HepG2 (cell line): Measurements from ENCODE around the gene TMEM14A. TPM values are rescaled to one million over a fixed set of nuclear protein-coding genes. Genes with fewer than 3 reads are reported as not detected.

Experiments
- BCL6 ChIP-seq: IDR thresholded peaks from 2 replicates; pipeline ENCODE4 v1.6.1; 2016; ENCODE audit warnings: missing genetic modification reagents, missing compliant biosample characterization
- BRCA1 ChIP-seq: sonication (generic); formaldehyde crosslinking; IDR thresholded peaks from 2 replicates; pipeline ENCODE4 v1.4.0; 2020; ENCODE audit warnings: missing genetic modification reagents
- CBFB ChIP-seq: sonication (generic); formaldehyde crosslinking; IDR thresholded peaks from 2 replicates; pipeline ENCODE4 v1.4.0; 2020; ENCODE audit warnings: missing genetic modification reagents
- CEBPB ChIP-seq: IDR thresholded peaks from 2 replicates; pipeline ENCODE4 v1.6.1; 2011; ENCODE audit warnings: low read depth, low read length, improper control_type of control experiment, borderline replicate concordance
- DPF2 ChIP-seq: sonication (generic); formaldehyde crosslinking; IDR thresholded peaks from 2 replicates; pipeline ENCODE4 v1.4.0; 2020; ENCODE audit warnings: mild to moderate bottlenecking, low read depth, missing genetic modification reagents, borderline replicate concordance
- ETV6 ChIP-seq: sonication (generic); formaldehyde crosslinking; conservative IDR thresholded peaks from 2 replicates; pipeline ENCODE4 v1.4.0; 2020; ENCODE audit warnings: missing genetic modification reagents
- HOXA9 ChIP-seq: sonication (generic); formaldehyde crosslinking; IDR thresholded peaks from 2 replicates; pipeline ENCODE4 v1.8.1; 2022; ENCODE audit warnings: missing genetic modification reagents, mild to moderate bottlenecking, moderate library complexity, borderline replicate concordance
- NCOR1 ChIP-seq: fragments of 200-600 bp; sonication (generic); IDR thresholded peaks from 2 replicates; pipeline ENCODE4 v1.7.0; 2017; ENCODE audit warnings: antibody characterized with exemption, low read length, borderline replicate concordance
- PHF20 ChIP-seq: sonication (generic); formaldehyde crosslinking; IDR thresholded peaks from 2 replicates; pipeline ENCODE4 v1.5.0; 2020; ENCODE audit warnings: mild to moderate bottlenecking, missing genetic modification reagents
- POLR2G ChIP-seq: fragments of 200-400 bp; formaldehyde crosslinking; IDR thresholded peaks from 2 replicates; pipeline ENCODE4 v1.6.1; 2018; ENCODE audit warnings: mild to moderate bottlenecking, low read depth, low read length, moderate library complexity
- SAP130 ChIP-seq: IDR thresholded peaks from 2 replicates; pipeline ENCODE4 v1.6.1; 2016; ENCODE audit warnings: low read depth
- SMAD3 ChIP-seq: sonication (generic); formaldehyde crosslinking; IDR thresholded peaks from 2 replicates; pipeline ENCODE4 v1.4.0; 2020; ENCODE audit warnings: missing genetic modification reagents
- SPEN ChIP-seq: sonication (generic); formaldehyde crosslinking; IDR thresholded peaks from 2 replicates; pipeline ENCODE4 v1.5.1; 2020; ENCODE audit warnings: low read depth, mild to moderate bottlenecking, missing genetic modification reagents
- SUZ12 ChIP-seq: fragments of 150-350 bp; IDR thresholded peaks from 2 replicates; pipeline ENCODE4 v1.6.1; 2014; ENCODE audit warnings: low read depth, low read length
- ZIK1 ChIP-seq: sonication (generic); formaldehyde crosslinking; IDR thresholded peaks from 2 replicates; pipeline ENCODE4 v1.5.0; 2020; ENCODE audit warnings: mild to moderate bottlenecking, low read depth, missing genetic modification reagents, borderline replicate concordance
- ZNF33A ChIP-seq: sonication (generic); formaldehyde crosslinking; IDR thresholded peaks from 2 replicates; pipeline ENCODE4 v1.5.1; 2020; ENCODE audit warnings: missing genetic modification reagents, mild to moderate bottlenecking, moderate library complexity, borderline replicate concordance
- ZNF496 ChIP-seq: sonication (generic); formaldehyde crosslinking; IDR thresholded peaks from 2 replicates; pipeline ENCODE4 v1.8.1; 2023; ENCODE audit warnings: mild to moderate bottlenecking, moderate library complexity, missing genetic modification reagents; ENCODE audit not compliant: insufficient replicate concordance
- ZNF607 ChIP-seq: sonication (generic); formaldehyde crosslinking; IDR thresholded peaks from 2 replicates; pipeline ENCODE4 v1.5.1; 2020; ENCODE audit warnings: missing genetic modification reagents, mild to moderate bottlenecking, borderline replicate concordance
- ZNF644 ChIP-seq: IDR thresholded peaks from 2 replicates; pipeline ENCODE4 v1.6.1; 2016; ENCODE audit warnings: low read depth
- ZNF746 ChIP-seq: sonication (generic); formaldehyde crosslinking; IDR thresholded peaks from 2 replicates; pipeline ENCODE4 v1.8.0; 2022; ENCODE audit warnings: mild to moderate bottlenecking, missing genetic modification reagents
- ZNF772 ChIP-seq: sonication (generic); formaldehyde crosslinking; IDR thresholded peaks from 2 replicates; pipeline ENCODE4 v1.5.0; 2020; ENCODE audit warnings: mild to moderate bottlenecking, missing genetic modification reagents
- ZNF782 ChIP-seq: sonication (generic); formaldehyde crosslinking; IDR thresholded peaks from 2 replicates; pipeline ENCODE4 v1.4.0; 2020; ENCODE audit warnings: missing genetic modification reagents, mild to moderate bottlenecking, borderline replicate concordance
- ZNF850 ChIP-seq: sonication (generic); formaldehyde crosslinking; conservative IDR thresholded peaks from 2 replicates; pipeline ENCODE4 v1.9.0; 2021; ENCODE audit warnings: mild to moderate bottlenecking, missing genetic modification reagents
- polyA plus RNA-seq, 8 experiments: library from polyadenylated mRNA; depleted of rRNA in 3 of 8; stranded (reverse) in 7 of 8; unstranded in 1 of 8; fragments of >200 nt; fragmentation: Illumina TruSeq in 4 of 8; extraction: Trizol in 4 of 8; gene quantifications; 2 replicates each; pipeline versions ENCODE4 v1.2.1 to v1.2.3, GENCODE V29; 2011 to 2016; ENCODE audit warnings: low read depth in 4 of 8, missing spikeins in 1 of 8, mixed read lengths in 1 of 8; ENCODE audit not compliant: insufficient read depth in 1 of 8
- total RNA-seq, 5 experiments: library from RNA; depleted of rRNA; stranded (reverse); fragments of >200 nt; fragmentation: Illumina TruSeq; extraction: Trizol; gene quantifications; 2 replicates each; pipeline ENCODE4 v1.2.3, GENCODE V29; 2016; ENCODE audit warnings: low read depth in 1 of 5
- TF ChIP-seq, protein P1 (sequence below): sonication (generic); formaldehyde crosslinking; IDR thresholded peaks from 2 replicates; pipeline ENCODE4 v1.5.0; 2020; ENCODE audit warnings: mild to moderate bottlenecking, missing genetic modification reagents
- TF ChIP-seq, protein P2 (sequence below): sonication (generic); formaldehyde crosslinking; IDR thresholded peaks from 2 replicates; pipeline ENCODE4 v1.4.0; 2020; ENCODE audit warnings: mild to moderate bottlenecking, missing genetic modification reagents
- TF ChIP-seq, protein P3 (sequence below): sonication (generic); formaldehyde crosslinking; IDR thresholded peaks from 2 replicates; pipeline ENCODE4 v1.8.1; 2023; ENCODE audit warnings: mild to moderate bottlenecking, missing genetic modification reagents, borderline replicate concordance
- TF ChIP-seq, protein P4 (sequence below): sonication (generic); formaldehyde crosslinking; IDR thresholded peaks from 2 replicates; pipeline ENCODE4 v1.5.1; 2020; ENCODE audit warnings: missing genetic modification reagents, mild to moderate bottlenecking, borderline replicate concordance
- TF ChIP-seq, protein P5 (sequence below): IDR thresholded peaks from 2 replicates; pipeline ENCODE4 v1.6.1; 2018; ENCODE audit warnings: missing genetic modification reagents, mild to moderate bottlenecking, missing compliant biosample characterization

TMEM14A gene
- total and polyA plus RNA-seq, 2 of the 13 experiments (the other 11 are each of a cell fraction or from before 2014, with no cell fraction given), result 24.6 to 73.7 TPM

DNA sequence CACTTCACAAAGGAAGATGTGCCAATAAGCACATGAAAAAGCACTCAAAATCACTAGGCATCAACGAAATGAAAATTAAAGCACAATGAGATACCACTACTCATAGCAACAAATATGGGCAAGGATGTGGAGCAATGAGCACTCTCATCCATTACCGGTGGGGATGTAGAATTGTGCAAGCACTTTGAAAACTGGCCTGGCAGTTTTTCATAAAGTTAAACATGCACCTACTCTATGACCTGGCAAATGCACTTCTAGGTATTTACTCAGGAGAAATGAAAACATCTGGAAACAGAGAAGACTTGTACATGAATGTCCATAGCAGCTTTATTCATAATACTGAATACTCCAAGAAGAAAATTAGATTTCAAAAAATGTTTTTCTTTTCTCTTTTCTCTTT is 34.1 kb upstream of the TMEM14A start (continued):
- TF ChIP-seq, protein P1, sequence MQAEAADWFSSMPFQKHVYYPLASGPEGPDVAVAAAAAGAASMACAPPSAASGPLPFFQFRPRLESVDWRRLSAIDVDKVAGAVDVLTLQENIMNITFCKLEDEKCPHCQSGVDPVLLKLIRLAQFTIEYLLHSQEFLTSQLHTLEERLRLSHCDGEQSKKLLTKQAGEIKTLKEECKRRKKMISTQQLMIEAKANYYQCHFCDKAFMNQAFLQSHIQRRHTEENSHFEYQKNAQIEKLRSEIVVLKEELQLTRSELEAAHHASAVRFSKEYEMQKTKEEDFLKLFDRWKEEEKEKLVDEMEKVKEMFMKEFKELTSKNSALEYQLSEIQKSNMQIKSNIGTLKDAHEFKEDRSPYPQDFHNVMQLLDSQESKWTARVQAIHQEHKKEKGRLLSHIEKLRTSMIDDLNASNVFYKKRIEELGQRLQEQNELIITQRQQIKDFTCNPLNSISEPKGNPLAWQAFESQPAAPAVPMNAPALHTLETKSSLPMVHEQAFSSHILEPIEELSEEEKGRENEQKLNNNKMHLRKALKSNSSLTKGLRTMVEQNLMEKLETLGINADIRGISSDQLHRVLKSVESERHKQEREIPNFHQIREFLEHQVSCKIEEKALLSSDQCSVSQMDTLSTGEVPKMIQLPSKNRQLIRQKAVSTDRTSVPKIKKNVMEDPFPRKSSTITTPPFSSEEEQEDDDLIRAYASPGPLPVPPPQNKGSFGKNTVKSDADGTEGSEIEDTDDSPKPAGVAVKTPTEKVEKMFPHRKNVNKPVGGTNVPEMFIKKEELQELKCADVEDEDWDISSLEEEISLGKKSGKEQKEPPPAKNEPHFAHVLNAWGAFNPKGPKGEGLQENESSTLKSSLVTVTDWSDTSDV (CRISPR knock-in tag), result no peak
- no peak for TF ChIP-seq ZNF33A
- no peak for TF ChIP-seq ZNF607 (CRISPR knock-in tag)
- no peak for TF ChIP-seq PHF20 (CRISPR knock-in tag)
- no peak for TF ChIP-seq HOXA9 (CRISPR knock-in tag)
- TF ChIP-seq ZNF644, result 0 out of 2 replicates have a peak, but pooled peaks have one; percentile 21
- TF ChIP-seq, protein P2, sequence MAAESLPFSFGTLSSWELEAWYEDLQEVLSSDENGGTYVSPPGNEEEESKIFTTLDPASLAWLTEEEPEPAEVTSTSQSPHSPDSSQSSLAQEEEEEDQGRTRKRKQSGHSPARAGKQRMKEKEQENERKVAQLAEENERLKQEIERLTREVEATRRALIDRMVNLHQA (CRISPR knock-in tag), result no peak
- TF ChIP-seq ZIK1 (CRISPR knock-in tag), result no peak
- TF ChIP-seq SUZ12, result no peak
- TF ChIP-seq ZNF850 (CRISPR knock-in tag), result no peak
- peak; percentile 84 for TF ChIP-seq CEBPB
- TF ChIP-seq BRCA1 (CRISPR knock-in tag), result no peak
- no peak for TF ChIP-seq ZNF746 (CRISPR knock-in tag)
- peak; percentile 32; the same call in 1 of the 2 replicates for TF ChIP-seq SAP130 (CRISPR knock-in tag)
- TF ChIP-seq BCL6 (CRISPR knock-in tag), result peak; percentile 64; the same call in 1 of the 2 replicates
- no peak for TF ChIP-seq SPEN (CRISPR knock-in tag)
- no peak for TF ChIP-seq ZNF782 (CRISPR knock-in tag)
- no peak for TF ChIP-seq CBFB (CRISPR knock-in tag)
- no peak for TF ChIP-seq ZNF772 (CRISPR knock-in tag)
- TF ChIP-seq, protein P3, sequence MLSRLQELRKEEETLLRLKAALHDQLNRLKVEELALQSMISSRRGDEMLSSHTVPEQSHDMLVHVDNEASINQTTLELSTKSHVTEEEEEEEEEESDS, result no peak
- TF ChIP-seq POLR2G, result no peak
- no peak for TF ChIP-seq DPF2 (CRISPR knock-in tag)
- TF ChIP-seq ETV6 (CRISPR knock-in tag), result no peak
- TF ChIP-seq, protein P4, sequence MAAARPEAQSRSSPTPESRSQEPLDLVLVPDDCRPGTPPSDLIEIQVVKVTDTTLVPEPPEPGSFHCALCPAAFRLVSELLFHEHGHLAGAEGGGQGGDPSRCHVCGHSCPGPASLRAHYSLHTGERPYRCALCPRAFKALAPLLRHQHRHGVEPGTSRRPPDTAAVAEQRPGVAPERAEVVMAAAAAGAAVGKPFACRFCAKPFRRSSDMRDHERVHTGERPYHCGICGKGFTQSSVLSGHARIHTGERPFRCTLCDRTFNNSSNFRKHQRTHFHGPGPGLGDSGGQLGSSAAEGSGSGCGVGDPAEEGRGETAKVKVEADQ (CRISPR knock-in tag), result no peak
- TF ChIP-seq, protein P5, sequence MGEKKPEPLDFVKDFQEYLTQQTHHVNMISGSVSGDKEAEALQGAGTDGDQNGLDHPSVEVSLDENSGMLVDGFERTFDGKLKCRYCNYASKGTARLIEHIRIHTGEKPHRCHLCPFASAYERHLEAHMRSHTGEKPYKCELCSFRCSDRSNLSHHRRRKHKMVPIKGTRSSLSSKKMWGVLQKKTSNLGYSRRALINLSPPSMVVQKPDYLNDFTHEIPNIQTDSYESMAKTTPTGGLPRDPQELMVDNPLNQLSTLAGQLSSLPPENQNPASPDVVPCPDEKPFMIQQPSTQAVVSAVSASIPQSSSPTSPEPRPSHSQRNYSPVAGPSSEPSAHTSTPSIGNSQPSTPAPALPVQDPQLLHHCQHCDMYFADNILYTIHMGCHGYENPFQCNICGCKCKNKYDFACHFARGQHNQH (CRISPR knock-in tag), result no peak
- TF ChIP-seq ZNF496 (CRISPR knock-in tag), result no peak
- no peak for TF ChIP-seq NCOR1
- TF ChIP-seq SMAD3, result no peak
